GM18511 (cell line): ENCODE measurements around the gene UCP3.

Experiments
- ATAC-seq: cut with Tn5 transposase; IDR thresholded peaks from one replicate; pipeline ENCODE4 v1.9.1; 2021; ENCODE audit warnings: mild to moderate bottlenecking, moderate library complexity; ENCODE audit not compliant: unreplicated experiment

The UCP3 gene

DNA sequence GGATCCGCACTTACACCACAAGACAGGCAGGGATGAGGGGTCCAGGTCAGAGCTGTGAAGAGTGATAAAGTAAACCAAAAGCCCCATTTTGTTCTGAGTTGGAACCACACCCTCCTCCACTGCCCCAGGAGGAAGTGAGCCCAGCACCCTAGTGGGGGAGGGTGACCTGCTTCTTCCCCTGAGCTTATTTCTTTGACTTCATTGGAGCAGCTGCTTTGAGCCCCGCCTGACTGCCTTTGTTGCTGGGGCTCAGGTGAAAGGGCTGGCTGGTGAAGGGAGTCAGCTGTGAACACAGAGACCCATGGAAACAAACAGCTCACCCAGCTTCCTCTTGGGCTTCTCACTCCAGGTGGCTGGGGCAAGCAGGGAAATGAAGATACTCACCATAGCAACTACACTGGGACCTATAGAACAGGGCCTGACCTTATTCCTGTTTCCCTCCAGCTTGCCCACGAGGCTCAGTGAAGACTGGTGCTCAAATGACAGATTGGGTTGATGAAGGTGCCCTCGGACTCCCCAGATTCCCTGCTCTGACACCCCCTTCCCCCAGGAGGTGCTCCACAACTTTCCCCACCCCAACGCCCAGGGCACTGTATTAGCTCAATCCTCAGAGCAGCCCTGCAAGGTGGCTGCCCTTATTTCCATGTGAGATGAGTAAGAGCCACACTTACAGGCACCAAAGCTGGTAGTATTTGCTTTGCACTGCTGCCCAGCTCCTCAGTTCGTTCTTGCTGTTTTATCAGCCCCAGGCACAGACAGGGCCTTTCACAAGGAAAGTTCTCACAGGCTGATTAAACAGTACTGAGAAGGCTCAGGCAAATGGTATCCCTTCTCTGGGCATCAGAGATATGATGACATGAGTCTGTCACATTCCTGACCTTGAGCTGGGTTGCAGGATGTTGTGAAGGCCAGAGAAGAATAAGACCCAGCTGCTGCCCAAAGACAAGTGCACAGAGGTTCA lies 28.6 kb downstream of the UCP3 start:
- ATAC-seq: peak; percentile 58

DNA sequence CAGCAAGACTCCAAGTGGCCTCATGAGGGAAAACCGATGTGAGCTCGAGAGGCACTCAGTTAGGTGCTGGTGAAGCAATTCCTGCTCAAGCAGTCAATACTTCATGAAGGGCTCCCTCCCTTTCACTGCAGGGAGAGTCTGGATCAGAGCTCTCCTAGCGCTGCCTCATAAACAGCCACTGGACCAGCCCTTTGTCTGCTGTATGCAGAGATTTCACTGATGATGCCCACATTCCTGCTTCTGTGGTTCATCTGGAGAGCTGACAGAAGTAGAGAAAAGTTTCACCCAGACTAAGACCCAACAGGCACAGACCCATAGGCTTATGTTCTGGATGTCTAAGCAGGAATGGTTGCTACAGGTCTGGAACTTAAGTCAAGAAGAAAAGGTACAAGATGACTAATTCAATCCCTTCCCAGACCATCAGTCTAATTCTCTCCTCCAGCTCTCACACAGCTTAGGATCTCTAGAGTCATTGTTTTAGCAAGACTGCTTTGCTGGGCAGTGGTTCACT lies 30.3 kb downstream of the UCP3 start:
- no peak for ATAC-seq

DNA sequence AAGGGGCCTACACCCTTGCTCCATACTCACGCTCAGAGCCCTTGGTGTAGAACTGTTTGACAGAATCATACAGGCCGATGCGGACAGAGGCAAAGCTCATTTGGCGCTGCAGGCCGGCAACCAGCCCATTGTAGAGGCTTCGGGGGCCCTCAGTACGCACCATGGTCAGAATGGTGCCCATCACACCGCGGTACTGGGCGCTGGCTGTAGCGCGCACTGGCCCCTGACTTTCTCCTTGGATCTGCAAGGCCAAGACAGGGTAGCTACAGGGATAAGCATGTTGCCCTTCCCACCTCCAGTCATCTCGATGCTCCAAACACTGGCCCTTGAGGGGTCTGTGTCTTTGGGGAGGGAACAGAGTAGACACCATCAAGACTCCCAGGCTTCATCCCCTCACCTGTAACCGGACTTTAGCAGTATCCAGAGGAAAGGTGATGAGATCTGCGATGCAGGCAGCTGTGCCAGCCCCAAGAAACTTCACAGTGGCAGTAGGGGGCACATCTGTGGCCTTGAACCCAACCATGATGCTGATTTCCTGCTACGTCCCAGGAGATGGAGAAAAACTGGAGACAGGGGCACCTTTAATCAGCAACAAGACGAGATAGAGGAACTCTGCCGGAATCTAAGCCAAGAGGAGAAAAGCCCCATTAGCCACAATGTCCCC lies 30.9 kb downstream of the UCP3 start:
- no peak for ATAC-seq

DNA sequence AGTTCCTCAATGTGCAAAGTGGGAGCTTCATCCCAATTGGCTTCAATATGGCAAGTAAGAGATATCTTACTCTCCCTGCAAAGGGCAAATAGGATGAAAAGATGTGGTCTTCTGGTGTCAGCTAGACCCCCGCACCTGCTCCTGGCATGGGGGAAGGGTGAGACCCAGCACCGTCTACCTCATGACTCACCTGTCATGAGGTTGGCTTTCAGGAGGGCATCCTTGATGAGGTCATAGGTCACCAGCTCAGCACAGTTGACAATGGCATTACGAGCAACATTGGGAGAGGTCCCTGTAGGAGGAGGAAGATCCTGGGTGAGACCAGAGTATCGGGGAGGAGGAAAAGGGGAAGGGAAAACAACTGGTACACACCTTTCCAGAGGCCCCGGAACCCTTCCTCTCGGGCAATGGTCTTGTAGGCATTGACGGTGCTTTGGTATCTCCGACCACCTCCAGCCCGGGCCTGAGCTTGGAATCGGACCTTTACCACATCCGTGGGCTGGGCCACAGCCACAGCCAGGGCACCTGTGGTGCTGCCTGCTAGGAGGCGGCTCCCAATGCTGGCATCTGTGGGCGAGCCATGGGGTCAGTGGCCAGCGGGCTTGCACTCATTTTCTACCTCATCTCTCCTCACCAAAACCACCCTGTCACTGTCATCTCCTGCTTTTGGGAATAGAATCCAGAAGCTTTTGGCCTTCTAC lies 32.3 kb downstream of the UCP3 start:
- no peak for ATAC-seq

DNA sequence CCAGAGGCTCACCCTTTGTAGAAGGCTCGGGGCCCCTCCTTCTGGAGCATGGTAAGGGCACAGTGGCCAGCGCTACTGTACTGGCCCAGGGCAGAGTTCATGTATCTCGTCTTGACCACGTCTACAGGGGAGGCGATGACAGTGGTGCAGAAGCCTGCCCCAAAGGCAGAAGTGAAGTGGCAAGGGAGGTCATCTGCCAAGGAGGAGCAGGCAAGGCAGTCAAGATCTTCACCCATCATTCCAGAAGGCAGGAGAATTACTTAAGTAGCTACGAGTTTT lies 33.5 kb downstream of the UCP3 start:
- ATAC-seq: no peak

DNA sequence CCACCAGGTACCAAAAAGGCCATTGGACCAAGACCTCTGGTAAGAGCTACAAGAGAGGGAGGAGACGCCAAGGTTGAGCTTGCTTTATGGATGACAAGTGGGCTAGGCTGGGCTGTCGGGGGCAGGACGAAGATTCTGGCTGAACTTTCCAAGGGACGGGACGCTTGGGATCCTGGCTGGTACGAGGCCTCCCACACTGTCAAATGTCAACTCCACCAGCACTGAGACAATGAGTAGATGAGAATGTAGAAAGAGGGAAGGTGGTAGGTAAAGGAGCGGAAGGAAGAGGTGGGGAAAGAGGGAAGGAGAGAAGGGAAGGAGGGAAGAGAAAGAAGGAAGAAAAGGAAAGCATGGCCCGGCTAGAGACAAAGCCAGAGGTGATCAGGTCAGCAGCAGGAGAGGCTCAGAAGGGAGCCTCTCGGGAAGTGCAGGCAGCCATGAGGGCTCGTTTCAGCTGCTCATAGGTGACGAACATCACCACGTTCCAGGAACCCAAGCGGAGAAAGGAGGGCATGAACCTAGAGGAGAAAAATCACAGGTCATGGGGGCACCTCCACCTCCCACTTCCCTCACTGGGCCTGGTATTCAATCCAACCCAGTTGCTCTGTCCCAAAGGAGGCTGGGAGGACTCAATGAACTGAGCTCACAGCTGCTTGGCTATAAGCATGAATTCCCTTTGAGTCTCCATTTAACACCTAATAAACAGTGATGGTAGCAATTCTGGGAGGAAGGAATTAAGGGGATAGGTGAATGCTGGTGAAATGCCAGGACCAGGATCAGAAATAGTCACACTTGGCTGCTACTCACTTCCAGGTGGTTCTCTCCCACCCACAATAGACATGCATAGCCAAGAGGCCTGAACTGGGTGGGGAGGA lies 34.0 kb downstream of the UCP3 start:
- no peak for ATAC-seq

DNA sequence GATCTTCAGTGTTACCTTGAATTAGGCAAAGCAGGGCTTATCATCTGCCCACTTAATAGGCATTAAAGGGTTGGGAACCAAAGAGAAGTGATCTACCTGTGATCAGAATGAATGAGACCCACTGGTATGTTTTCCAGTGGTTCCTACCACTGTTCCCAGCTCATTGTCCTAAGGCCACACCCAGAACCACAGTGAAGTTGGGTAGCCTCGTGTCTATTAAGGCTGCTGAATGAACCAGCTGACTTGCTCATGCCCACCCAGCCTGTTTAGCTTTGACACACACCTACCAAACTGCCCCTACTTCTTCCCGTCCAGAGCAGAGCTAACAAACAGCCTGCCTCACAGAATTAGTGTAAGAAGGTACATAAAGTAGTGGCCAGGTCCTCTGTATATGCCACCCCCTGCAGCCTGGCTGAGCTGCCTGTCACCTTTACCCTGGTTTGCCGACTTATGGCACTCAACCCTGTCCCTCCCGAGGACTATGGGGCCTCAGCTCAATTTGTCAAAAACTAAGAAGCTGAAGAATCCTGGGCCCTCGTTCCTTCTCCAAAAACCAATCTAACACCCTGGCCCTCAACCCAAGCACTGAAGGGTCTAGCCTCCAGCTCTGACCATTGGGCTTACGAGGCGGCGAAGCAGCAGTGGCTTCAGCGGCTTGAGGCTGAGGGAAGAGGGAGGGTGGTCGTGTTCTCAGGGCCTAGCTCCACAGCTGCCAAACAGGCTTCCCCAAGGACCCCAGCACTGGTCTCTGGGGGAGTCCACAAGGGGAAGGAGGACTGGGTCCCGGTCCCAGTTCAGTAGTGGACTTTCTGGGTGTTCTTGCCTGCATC lies 36.0 kb downstream of the UCP3 start:
- no peak for ATAC-seq

DNA sequence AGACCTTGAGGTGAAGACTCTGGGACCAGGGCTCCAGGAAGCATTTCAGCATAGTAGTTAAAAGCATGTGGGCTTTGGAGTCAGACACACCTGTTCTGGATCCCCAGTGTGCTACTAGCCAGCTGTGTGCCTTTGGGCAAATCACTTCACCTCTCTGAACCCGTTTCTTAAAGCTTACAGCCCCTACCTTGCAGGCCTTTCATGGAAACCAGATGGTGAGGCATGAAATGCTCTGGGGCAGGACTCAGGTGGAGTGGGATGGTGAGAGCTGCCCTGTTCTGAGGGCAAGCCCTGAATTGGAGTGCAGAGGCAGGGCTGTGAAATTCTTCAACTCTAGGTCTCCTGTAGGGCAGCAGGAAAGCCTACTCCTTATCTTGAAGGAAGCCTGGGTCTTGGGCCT lies 36.7 kb downstream of the UCP3 start:
- ATAC-seq: no peak

DNA sequence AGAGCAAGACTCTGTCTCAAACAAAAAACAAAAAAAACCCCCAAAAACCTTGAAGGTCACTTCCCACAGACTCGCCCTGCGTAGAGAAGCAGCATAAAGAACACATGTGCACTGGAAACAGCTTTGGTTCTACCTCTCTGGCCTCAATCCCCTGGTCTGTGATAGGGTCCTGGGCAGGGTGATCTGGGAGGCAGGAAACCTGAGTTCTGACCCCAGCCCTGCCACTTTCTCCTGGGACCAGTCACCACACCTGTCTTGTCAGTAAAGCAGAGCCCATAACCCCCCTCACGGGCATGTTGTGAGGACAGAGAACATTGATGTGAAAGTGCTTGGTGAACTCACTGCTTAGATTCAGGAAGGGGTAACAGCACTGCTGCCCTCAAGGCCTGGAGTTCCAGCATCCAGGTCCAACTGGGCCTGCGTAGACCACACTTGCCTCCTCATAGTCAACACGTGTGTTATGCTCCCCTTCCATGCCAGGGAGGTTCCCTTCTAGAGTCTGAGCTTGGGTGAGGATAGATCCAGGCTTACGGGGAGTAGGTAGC lies 37.6 kb downstream of the UCP3 start:
- no peak for ATAC-seq

DNA sequence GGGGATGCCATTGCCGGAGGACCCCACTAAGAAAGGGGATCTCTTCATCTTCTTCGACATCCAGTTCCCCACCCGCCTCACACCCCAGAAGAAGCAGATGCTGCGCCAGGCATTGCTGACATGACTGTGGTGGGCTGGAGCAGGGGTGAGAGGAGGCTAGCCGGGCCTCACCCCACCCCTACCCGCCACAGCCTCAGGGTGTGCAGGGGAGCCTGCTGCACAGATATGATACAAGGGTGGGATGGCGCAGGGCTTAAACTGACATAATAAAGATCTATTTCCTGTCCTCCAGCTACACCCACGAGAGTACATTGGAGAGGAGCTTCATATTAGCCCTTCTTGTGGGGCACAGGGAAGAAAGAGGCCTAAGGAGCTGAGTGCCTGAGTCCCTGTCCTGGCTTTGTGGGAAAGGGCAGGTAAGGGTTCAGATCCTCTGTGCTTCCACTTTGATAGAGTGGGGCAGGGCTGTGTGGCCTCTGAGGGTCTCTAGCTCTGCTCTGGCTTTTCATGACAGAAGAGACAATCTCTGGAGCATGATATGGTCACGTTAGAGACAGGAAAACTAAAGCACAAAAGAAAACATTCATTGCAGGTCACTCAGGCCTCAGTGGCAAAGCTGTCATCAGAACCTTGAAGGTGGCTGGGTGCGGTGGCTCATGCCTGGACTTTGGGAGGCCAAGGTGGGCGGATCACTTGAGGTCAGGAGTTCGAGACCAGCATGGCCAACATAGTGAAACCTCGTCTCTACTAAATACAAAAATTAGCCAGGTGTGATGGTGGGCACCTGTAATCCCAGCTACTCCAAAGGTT lies 38.7 kb downstream of the UCP3 start:
- ATAC-seq: no peak

DNA sequence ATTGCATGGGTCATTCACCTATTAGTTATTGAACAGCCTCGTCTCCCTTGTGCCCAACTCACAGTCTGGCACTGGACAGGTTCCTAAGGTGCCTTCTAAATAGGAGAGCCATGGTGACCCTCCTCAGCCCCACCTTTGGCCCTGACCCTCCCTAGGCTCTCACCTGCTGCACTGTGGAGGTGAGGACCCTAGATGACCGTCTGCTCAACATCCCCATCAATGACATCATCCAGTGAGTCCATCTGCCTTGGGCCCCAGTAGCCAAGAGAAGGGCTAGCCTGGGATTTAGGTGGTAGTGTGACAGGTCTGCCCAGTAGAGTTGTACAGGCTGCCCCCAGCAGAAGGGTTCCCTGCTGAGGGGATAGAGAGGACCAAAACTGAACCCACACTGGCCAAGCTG lies 39.8 kb downstream of the UCP3 start:
- ATAC-seq: no peak

DNA sequence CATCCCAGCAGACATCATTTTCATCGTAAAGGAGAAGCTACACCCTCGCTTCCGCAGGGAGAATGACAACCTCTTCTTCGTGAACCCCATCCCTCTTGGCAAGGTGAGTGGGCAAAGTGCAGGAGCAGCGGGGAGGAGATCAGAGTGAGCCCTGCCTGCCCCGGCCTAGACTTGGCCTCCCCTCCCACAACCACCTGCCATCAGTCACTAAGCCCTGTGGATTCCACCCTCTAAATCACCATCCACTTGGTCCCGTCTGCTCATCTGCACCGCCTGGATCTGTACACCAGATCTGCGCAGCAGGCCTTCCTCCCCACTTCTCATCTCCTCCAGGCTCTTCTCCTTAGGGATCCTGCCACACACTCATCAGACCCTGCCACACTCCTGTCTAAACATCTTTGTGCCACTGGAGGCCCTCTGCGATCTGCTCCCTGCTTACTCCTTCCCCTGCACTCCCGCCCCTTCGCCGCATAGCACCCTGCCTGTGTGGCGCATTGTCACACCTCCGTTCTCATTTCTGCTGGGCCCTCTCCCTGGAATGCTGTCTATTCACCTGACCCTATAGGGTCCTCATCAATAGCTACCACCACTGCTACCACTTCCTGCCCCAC lies 40.4 kb downstream of the UCP3 start:
- ATAC-seq: no peak

DNA sequence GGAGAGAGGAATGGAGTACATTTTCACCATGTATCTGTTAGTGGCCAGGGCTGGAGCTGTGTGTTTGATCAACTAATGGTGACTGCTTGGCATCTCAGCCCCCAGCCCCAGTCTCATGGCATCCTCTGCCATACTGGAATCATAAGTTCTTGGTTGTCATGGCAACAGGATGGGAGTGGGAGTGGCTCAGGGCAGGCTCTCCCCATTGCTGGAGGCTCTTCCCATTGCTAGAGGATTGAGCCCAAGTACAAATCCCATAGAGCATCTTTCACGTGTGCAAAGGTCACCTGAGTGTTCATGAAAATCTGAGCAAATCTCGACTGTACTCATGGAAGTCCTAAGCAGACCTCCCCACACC lies 43.1 kb downstream of the UCP3 start:
- ATAC-seq: no peak

DNA sequence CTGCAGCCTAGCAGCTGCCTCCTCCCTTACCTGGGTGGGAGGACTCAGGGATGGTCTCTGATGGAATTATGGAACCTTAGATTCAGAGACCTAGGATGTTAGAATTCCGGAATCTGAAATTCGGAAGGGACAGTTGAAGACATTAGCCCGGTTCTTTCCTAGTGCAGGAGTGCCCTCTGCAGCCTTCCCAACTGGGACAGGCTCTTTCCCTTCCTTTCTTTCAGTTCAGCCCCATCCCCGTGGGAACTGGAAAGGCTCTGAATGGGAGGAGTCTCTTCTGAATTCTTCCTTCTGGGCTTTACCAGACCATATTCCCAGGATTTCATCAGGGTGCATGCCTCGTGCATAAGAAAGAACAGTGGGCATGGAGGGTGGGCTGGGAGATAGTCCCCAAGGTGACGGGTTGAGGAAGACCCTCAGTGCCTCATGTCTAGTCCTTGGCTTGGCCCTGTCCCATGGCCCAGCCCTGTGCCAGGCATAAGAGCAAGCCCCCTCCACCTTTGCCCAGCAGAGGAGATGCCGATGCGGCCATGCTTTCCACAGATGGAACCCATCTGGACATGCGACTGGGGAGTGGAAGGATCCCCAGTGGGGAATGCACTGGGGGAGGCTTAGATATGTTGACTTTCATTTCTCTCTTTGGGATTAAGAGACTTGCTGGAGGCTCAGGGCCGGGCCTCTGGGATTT lies 43.7 kb downstream of the UCP3 start:
- no peak for ATAC-seq

DNA sequence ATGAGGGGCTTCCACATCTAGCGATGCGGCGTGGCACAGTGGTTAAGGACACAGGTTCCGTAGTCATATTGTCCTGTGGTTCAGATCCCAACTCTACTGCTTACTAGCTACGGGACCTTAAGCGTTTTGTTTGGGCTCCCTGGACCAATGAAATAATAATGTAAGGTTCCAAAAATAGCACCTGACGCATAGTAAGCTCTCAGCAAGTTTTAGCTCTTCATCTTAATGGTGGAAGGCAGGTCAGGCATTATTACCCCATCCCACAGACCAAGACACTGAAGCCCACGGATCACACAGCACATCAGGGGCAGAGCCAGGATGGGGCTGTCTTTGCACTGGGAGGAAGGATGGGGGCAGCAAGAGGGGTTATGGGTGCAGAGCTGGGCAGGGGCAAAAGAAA lies 45.0 kb downstream of the UCP3 start:
- ATAC-seq: no peak

DNA sequence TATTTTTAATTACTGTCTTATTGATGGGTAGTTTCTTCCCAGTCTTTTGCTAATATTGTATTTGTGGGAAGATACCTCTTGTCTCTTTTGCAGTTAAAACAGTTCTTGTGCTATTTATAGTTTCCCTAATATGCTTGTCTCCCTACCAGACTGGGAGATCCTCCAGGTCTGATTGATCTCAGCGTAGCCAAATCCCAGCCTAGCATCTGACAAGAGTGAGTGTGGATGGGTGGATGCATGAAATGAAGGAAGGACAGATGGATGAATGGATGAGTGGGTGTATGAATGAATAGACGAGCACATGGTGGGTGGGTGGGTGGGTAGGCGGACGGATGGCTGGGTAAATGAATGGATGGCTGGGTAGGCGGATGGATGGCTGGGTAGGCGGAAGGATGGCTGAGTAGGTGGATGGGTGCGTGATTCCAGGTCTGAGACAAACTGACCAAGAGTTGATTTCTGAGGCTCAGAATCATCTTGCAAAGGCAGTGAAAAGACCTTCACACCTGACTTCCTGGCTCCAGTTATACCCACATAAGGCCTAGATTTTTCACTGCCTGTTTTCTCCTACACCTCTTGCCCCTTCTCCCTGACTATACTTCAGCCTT lies 46.7 kb downstream of the UCP3 start:
- no peak for ATAC-seq

DNA sequence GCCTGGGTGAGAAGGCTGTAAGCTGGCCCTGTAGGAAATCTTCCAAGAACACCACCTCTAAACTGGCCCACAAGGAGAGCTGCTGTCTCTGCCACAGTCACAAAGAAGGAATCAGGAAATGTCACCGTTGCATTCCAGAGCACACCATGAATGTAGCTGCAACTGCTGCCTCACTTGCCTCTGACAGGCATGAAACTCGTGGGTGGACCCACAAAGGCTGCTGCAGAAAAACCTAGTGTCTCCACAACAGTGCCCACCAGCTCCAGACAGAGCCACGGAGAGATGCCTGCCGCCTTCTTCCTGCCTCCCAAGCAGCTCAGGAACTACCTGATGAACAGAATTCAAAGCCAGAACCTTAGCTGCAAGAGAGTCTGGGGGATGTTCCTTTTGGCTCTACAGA lies 47.6 kb downstream of the UCP3 start:
- ATAC-seq: no peak
